ENCODE measurements around the gene CSRP1. TPM values are rescaled to one million over a fixed set of nuclear protein-coding genes. Genes with fewer than 3 reads are reported as not detected.

Gene CSRP1
- total and polyA plus RNA-seq, 2 experiments from 2014 or later = 5.8 to 29.9 TPM

DNA sequence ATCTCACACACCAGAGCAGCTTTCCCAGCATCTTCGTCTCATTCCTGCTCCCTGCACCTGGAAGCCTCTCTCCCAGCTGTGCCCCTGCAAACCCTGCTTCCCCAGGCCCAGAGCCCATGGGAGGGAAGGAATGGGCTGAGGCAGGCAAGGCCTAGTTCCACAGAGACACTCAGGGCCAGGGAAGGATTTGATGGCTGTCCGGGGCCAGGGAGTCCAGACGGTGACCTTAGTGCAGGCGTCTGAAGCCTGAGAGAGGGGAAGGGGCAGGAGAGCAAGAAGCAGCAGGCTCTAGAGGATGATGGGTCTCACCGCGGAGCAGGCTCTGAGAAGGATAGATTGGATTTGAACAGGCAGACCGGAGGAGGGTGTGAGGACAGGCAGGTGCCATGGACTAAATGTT, 63.2 kb downstream of the CSRP1 start:
- no peak overlapping the region for H3K4me3 ChIP-seq
- no peak overlapping the region for H3K27ac Mint-ChIP-seq
- no peaks in the 10 kb centered on the region for H3K9me3 Mint-ChIP-seq
- no peaks in the 10 kb centered on the region for H4K20me1 ChIP-seq (replicated peaks; ENCODE audit: insufficient read depth)
- no peaks in the 10 kb centered on the region for H3K36me3 ChIP-seq (ENCODE audit: insufficient read depth)
- peaks cover 25% of the 10 kb centered on the region for H3K4me1 Mint-ChIP-seq
- TF ChIP-seq JUNB (IDR thresholded peaks at IDR 0.05; ENCODE audit: unreplicated experiment) = no peak
- no peak for TF ChIP-seq NANOG (IDR thresholded peaks at IDR 0.05; ENCODE audit: borderline replicate concordance)
- TF ChIP-seq, protein P1, sequence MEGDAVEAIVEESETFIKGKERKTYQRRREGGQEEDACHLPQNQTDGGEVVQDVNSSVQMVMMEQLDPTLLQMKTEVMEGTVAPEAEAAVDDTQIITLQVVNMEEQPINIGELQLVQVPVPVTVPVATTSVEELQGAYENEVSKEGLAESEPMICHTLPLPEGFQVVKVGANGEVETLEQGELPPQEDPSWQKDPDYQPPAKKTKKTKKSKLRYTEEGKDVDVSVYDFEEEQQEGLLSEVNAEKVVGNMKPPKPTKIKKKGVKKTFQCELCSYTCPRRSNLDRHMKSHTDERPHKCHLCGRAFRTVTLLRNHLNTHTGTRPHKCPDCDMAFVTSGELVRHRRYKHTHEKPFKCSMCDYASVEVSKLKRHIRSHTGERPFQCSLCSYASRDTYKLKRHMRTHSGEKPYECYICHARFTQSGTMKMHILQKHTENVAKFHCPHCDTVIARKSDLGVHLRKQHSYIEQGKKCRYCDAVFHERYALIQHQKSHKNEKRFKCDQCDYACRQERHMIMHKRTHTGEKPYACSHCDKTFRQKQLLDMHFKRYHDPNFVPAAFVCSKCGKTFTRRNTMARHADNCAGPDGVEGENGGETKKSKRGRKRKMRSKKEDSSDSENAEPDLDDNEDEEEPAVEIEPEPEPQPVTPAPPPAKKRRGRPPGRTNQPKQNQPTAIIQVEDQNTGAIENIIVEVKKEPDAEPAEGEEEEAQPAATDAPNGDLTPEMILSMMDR (conservative IDR thresholded peaks at IDR 0.05; ENCODE audit: low read depth in 2 of 2) = no peak
- TF ChIP-seq, protein P2, sequence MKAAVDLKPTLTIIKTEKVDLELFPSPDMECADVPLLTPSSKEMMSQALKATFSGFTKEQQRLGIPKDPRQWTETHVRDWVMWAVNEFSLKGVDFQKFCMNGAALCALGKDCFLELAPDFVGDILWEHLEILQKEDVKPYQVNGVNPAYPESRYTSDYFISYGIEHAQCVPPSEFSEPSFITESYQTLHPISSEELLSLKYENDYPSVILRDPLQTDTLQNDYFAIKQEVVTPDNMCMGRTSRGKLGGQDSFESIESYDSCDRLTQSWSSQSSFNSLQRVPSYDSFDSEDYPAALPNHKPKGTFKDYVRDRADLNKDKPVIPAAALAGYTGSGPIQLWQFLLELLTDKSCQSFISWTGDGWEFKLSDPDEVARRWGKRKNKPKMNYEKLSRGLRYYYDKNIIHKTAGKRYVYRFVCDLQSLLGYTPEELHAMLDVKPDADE (IDR thresholded peaks at IDR 0.05) = no peak
- TF ChIP-seq, protein P3, sequence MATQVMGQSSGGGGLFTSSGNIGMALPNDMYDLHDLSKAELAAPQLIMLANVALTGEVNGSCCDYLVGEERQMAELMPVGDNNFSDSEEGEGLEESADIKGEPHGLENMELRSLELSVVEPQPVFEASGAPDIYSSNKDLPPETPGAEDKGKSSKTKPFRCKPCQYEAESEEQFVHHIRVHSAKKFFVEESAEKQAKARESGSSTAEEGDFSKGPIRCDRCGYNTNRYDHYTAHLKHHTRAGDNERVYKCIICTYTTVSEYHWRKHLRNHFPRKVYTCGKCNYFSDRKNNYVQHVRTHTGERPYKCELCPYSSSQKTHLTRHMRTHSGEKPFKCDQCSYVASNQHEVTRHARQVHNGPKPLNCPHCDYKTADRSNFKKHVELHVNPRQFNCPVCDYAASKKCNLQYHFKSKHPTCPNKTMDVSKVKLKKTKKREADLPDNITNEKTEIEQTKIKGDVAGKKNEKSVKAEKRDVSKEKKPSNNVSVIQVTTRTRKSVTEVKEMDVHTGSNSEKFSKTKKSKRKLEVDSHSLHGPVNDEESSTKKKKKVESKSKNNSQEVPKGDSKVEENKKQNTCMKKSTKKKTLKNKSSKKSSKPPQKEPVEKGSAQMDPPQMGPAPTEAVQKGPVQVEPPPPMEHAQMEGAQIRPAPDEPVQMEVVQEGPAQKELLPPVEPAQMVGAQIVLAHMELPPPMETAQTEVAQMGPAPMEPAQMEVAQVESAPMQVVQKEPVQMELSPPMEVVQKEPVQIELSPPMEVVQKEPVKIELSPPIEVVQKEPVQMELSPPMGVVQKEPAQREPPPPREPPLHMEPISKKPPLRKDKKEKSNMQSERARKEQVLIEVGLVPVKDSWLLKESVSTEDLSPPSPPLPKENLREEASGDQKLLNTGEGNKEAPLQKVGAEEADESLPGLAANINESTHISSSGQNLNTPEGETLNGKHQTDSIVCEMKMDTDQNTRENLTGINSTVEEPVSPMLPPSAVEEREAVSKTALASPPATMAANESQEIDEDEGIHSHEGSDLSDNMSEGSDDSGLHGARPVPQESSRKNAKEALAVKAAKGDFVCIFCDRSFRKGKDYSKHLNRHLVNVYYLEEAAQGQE (IDR thresholded peaks at IDR 0.05; ENCODE audit: unreplicated experiment) = no peak
- TF ChIP-seq, protein P4, sequence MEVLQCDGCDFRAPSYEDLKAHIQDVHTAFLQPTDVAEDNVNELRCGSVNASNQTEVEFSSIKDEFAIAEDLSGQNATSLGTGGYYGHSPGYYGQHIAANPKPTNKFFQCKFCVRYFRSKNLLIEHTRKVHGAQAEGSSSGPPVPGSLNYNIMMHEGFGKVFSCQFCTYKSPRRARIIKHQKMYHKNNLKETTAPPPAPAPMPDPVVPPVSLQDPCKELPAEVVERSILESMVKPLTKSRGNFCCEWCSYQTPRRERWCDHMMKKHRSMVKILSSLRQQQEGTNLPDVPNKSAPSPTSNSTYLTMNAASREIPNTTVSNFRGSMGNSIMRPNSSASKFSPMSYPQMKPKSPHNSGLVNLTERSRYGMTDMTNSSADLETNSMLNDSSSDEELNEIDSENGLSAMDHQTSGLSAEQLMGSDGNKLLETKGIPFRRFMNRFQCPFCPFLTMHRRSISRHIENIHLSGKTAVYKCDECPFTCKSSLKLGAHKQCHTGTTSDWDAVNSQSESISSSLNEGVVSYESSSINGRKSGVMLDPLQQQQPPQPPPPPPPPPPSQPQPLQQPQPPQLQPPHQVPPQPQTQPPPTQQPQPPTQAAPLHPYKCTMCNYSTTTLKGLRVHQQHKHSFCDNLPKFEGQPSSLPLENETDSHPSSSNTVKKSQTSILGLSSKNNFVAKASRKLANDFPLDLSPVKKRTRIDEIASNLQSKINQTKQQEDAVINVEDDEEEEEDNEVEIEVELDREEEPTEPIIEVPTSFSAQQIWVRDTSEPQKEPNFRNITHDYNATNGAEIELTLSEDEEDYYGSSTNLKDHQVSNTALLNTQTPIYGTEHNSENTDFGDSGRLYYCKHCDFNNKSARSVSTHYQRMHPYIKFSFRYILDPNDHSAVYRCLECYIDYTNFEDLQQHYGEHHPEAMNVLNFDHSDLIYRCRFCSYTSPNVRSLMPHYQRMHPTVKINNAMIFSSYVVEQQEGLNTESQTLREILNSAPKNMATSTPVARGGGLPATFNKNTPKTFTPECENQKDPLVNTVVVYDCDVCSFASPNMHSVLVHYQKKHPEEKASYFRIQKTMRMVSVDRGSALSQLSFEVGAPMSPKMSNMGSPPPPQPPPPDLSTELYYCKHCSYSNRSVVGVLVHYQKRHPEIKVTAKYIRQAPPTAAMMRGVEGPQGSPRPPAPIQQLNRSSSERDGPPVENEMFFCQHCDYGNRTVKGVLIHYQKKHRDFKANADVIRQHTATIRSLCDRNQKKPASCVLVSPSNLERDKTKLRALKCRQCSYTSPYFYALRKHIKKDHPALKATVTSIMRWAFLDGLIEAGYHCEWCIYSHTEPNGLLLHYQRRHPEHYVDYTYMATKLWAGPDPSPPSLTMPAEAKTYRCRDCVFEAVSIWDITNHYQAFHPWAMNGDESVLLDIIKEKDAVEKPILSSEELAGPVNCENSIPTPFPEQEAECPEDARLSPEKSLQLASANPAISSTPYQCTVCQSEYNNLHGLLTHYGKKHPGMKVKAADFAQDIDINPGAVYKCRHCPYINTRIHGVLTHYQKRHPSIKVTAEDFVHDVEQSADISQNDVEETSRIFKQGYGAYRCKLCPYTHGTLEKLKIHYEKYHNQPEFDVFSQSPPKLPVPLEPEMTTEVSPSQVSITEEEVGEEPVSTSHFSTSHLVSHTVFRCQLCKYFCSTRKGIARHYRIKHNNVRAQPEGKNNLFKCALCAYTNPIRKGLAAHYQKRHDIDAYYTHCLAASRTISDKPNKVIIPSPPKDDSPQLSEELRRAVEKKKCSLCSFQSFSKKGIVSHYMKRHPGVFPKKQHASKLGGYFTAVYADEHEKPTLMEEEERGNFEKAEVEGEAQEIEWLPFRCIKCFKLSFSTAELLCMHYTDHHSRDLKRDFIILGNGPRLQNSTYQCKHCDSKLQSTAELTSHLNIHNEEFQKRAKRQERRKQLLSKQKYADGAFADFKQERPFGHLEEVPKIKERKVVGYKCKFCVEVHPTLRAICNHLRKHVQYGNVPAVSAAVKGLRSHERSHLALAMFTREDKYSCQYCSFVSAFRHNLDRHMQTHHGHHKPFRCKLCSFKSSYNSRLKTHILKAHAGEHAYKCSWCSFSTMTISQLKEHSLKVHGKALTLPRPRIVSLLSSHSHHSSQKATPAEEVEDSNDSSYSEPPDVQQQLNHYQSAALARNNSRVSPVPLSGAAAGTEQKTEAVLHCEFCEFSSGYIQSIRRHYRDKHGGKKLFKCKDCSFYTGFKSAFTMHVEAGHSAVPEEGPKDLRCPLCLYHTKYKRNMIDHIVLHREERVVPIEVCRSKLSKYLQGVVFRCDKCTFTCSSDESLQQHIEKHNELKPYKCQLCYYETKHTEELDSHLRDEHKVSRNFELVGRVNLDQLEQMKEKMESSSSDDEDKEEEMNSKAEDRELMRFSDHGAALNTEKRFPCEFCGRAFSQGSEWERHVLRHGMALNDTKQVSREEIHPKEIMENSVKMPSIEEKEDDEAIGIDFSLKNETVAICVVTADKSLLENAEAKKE (CRISPR knock-in tag; IDR thresholded peaks at IDR 0.05) = no peak
- no peak for TF ChIP-seq CREB1 (CRISPR knock-in tag; IDR thresholded peaks at IDR 0.05; ENCODE audit: low read depth)
- TF ChIP-seq ZNF331 (CRISPR knock-in tag; IDR thresholded peaks at IDR 0.05; ENCODE audit: low read depth) = no peak
- H3K4me1 ChIP-seq (ENCODE audit: insufficient read depth) = peaks cover 12% of the 10 kb centered on the region
- H3F3A ChIP-seq (replicated peaks; ENCODE audit: low read depth) = peaks cover 3% of the 10 kb centered on the region; the same call in 1 of the 2 replicates
- H3K27ac ChIP-seq (ENCODE audit: low read depth) = no peak overlapping the region
- no peaks in the 10 kb centered on the region for H3K27me3 ChIP-seq (ENCODE audit: insufficient read depth)
- DNase-seq (ENCODE audit: low spot score) (no peak), ATAC-seq (no peak)
- no peak overlapping the region for H3K4me2 ChIP-seq
- no peak overlapping the region for H3K4me3 Mint-ChIP-seq
- no peaks in the 10 kb centered on the region for H3K36me3 Mint-ChIP-seq (ENCODE audit: low read depth)
- no peaks in the 10 kb centered on the region for H3K79me2 ChIP-seq (replicated peaks; ENCODE audit: insufficient read depth)
- no peak overlapping the region; the same call in 1 of the 2 replicates for H2AFZ ChIP-seq
- H3K9me2 ChIP-seq (ENCODE audit: insufficient read depth) = no peaks in the 10 kb centered on the region
- peaks cover 9% of the 10 kb centered on the region for H3K27me3 Mint-ChIP-seq (ENCODE audit: insufficient read depth, low read depth, poor library complexity)
